GM19099 (cell line): ENCODE results near the gene OR7C1.

Experiments
- POLR2A ChIP-seq: IDR thresholded peaks from 3 replicates; pipeline ENCODE4 v1.6.1; 2011; ENCODE audit warnings: low read depth; ENCODE audit not compliant: insufficient read length; ENCODE audit errors: extremely low read depth

Gene OR7C1

DNA sequence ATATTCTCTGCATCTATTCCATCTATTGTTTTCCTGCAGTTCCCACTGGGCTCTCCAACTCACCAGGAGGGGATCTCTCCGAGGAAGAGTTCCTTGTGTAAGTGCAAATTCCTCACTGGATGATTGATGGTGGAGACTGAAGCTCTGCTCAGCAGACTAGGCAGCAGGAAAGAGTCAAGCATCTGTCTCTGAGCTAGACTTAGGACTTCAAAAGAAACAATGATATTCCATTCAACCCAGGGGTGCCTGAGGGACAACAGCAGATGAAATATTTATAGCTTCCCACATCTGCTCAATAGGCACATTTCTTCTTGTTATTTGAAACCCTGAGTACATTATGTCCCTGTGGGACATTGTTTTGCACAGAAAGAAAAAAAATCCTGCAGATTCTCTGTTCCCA is at the start of gene OR7C1, which contains the start of gene OR7A5:
Gene OR7C1, minus strand, starts transcription at position 175 of the 400 bp plus-strand sequence. CDS start 35,049 bp downstream, outside the sequence.
Gene OR7A5, minus strand, starts transcription at position 175 of the 400 bp plus-strand sequence. CDS start 6,944 bp downstream, outside the sequence.
- TF ChIP-seq POLR2A = no peak

DNA sequence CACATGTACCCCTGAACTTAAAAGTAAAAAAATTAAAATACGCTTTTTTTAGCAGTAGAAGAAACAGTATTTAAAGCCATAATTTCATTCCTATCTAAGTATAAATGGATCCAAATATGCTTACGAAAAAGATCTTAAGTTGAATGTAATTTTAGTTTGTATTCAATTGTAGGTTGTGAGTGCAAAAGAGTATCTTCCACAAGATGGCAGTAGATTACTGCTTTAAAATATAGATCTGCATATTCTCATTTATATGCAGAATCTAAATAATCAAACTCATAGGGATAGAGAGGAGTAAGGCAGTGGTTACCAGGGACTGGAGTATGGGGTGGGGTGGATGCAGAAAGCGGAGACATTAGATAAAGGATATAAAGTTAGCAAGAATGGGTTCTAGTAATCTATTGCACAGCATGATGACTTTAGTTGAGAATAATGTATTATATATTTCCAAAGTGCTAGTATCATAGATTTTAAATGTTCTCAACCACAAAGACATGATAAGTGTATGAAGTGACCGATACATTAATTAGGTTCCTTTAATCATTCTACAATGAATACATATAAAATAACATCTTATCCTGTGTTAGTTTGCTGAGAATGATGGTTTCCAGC is 36.7 kb upstream of the OR7C1 start:
- no peak for TF ChIP-seq POLR2A

- TF ChIP-seq POLR2A = no peak
Measured at GRCh38 chr19:14868497-14868896, 33.5 kb upstream of the OR7C1 start.

- TF ChIP-seq POLR2A = no peak
Measured at GRCh38 chr19:14848822-14849221, 13.8 kb upstream of the OR7C1 start, which contains the start of gene OR7A10. Gene OR7A10 (minus strand): TSS chr19:14848922. CDS start chr19:14841877, 7,045 bp downstream.

GRCh38 chr19:14843578-14843977 is 8.6 kb upstream of the OR7C1 start:
- TF ChIP-seq POLR2A = no peak

GRCh38 chr19:14843169-14843568 is 8.2 kb upstream of the OR7C1 start:
- TF ChIP-seq POLR2A = no peak

DNA sequence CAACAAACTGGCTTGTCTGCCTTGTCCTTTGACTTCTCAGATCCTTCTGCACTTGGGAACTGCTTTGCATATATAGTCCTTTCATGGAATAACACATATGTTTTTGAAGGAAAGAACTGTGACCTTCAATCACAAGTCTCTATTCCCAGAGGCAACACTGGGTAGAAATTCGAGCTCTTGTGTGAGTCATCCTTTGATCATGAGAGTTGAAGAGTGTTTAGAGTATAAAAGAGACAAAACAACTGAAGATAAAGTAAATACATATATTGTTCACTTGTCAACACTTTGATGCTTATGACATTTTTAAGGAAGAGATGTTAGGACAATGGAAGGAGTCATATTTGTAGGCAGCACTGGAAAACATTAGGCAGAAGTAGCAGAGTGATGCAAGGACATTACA is 5.2 kb upstream of the OR7C1 start:
- TF ChIP-seq POLR2A = no peak

- TF ChIP-seq POLR2A = no peak
Measured at GRCh38 chr19:14837391-14837790, 2.4 kb upstream of the OR7C1 start.

GRCh38 chr19:14830702-14831101 is 4.3 kb downstream of the OR7C1 start:
- no peak for TF ChIP-seq POLR2A

DNA sequence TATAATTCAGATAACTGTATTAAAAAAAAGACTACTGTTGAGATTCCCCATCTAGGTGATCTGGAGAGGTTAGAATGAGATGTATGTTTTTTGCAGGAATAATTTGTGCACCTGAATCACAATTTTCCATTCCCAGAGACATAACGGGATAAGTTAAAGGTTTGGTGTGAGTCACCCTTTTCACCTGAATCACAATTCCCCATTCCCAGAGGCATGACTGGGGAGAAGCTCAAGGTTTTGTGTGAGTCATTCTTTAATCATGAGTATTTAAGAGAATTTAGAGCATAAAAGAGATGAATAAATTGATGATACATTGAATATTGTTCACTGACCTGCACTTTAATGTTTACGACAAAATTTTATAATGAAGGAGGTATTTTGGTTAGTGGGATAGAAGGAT is 9.0 kb downstream of the OR7C1 start:
- TF ChIP-seq POLR2A = no peak

DNA sequence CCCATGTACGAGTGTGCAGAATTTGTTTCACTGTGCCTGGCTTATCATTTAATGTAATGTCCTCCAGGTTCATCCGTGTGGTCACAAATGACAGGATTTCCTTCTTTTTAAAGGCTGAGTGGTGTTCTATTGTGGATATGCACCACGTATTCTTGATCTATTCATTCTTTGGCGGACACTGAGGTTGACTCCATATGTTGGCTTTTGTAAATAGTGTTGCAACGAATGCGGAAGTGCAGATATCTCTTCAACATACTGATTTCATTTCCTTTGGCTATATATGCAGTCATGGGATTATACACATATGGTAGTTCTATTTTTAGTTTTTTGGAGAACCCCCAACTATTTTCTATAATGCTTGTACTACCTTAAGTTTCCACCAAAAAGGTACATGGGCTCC is 13.0 kb downstream of the OR7C1 start:
- TF ChIP-seq POLR2A = no peak

DNA sequence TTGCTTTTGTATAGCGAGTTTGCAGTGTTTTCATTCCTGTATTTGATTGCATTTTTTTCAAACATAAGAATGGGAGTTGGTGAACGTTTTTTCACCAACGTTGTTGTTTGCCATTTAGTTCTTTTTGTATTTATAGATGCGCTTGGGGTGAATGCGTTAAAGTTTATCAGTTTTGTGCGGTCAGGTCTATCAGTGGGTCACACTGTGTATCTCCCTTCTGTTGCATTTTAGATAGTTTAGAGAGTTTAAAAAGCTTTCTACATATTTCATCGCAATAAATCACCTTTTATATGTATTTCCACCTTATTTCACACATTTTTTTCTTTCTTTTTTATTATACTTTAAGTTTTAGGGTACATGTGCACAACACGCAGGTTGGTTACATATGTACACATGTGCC is 16.4 kb downstream of the OR7C1 start:
- no peak for TF ChIP-seq POLR2A

DNA sequence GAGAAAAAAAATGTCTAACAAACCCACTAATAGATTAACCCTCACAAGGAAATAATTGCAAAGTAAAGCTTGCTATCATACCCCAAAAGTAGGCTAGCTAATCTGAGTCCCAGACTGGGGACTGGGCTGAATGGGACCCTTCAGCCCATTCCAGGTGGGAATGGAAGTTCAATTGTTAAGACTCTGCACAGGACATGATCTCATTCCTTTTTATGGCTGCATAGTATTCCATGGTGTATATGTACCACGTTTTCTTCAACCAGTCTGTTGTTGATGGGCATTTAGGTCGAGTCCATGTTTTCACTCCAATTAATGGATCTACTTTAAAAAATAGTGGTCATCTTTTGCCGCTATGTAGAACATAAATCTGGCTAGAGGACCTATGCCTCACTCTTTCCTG is 17.9 kb downstream of the OR7C1 start:
- no peak for TF ChIP-seq POLR2A

- no peak for TF ChIP-seq POLR2A
Measured at GRCh38 chr19:14814982-14815652, 19.9 kb downstream of the OR7C1 start.

GRCh38 chr19:14809272-14810057 is 25.5 kb downstream of the OR7C1 start:
- no peak for TF ChIP-seq POLR2A
